GM19452 (cell line): ENCODE results near the gene EIF2S3.
"Not testable (repeated sequence)": the region's sequence is repeated elsewhere in the genome, so short reads cannot be mapped to it uniquely, and the experiment has no call there.

Experiments used
- ATAC-seq: cut with Tn5 transposase; IDR thresholded peaks from one replicate; pipeline ENCODE4 v1.9.1; 2021; ENCODE audit not compliant: unreplicated experiment

EIF2S3 gene

DNA sequence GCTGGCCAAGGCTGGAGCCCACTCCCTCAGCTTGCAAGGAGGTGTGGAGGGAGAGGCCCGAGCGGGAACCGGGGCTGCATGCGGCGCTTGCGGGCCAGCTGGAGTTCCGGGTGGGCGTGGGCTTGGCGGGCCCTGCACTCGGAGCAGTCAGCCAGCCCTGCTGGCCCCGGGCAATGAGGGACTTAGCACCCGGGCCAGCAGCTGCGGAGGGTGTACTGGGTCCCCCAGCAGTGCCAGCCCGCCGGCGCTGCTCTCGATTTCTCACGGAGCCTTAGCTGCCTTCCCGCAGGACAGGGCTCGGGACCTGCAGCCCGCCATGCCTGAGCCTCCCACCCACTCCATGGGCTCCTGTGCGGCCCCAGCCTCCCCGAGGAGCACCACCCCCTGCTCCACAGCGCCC lies 5.1 kb upstream of the EIF2S3 start:
- not testable (repeated sequence) for ATAC-seq

DNA sequence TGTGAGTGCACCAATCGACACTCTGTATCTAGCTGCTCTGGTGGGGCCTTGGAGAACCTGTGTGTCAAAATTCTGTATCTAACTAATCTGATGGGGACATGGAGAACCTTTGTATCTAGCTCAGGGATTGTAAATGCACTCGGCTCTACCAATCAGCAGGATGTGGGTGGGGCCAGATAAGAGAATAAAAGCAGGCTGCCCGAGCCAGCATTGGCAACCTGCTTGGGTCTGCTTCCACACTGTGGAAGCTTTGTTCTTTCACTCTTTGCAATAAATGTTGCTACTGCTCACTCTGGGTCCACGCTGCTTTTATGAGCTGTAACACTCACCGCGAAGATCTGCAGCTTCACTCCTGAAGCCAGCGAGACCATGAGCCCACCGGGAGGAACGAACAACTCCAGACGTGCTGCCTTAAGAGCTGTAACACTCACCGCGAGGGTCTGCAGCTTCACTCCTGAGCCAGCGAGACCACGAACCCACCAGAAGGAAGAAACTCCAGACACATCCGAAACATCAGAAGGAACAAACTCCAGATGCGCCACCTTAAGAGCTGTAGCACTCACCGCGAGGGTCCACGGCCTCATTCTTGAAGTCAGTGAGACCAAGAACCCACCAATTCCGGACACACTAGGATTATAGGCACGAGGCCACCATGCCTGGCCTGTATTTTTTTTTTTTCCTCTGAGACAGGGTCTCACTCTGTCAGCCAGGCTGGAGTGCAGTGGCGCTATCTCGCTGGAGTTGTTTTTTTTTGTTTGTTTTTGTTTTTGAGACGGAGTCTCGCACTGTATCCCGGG lies 4.0 kb upstream of the EIF2S3 start:
- not testable (repeated sequence) for ATAC-seq

DNA sequence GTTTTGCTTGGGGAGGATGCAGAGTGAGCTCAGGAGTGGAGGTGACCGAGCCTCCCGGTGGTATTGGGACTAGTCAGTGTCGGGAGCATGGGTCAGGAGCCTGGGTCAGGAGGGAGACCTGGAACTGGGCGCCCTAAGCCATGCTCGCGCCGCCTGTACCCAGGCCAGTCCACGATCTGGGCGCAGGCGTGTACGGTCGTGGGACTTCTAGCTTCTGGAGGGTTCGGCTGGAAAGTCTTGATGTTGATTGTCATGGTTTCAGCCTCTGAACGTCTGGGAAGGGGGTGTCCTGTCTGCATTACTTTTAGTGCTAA lies 244 bp downstream of the EIF2S3 start:
- ATAC-seq: peak; percentile 14

DNA sequence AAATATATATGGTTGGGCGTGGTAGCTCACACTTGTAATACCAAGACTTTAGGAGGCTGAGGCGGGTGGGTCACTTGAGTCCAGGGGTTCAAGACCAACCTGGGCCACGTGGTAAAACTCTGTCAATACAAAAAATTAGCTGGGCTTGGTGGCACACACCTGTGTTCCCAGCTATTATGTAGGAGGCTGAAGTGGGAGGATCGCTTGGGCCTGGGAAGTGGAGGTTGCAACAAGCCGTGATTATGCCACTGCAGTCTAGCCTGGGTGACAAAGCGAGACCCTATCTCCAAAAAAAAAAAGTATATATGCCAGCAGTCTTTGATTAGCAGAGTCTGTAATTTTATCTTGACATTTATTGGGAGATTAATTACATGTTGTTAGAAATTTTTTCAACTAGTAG lies 8.7 kb downstream of the EIF2S3 start:
- ATAC-seq: no peak

DNA sequence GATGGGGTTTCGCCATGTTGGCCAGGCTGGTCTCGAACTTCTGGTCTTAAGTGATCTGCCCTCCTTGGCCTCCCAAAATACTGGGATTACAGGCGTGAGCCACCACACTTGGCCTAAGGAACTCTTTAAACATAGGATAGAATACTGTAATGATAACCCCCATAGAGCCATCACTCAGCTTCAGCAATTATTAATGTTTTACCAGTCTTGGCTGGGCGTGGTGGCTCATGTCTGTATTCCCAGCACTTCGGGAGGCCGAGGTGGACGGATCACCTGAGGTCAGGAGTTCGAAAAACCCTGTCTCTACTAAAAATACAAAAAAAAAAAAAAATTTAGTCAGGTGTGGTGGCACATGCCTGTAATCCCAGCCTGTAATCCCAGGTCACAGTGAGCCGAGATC lies 15.1 kb downstream of the EIF2S3 start:
- no peak for ATAC-seq

DNA sequence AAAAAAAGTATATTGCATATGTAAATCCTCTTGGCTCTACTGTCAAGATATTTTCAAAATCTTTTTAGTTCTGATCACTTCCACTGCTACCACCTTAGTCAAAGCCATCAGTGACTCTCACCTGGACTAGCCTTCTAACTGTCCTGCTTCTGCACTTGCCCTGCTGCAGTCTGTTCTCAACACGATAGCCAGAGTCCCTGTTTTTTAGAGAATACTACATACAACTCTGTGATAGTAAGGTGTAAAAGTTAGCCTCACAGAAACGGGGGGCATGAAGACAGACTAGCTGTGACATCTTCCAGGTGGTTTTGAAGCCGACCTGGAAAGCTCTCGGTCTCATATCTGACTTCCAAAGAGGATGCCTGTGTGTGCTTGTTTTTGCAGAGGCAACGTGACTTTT lies 24.7 kb downstream of the EIF2S3 start:
- no peak for ATAC-seq

DNA sequence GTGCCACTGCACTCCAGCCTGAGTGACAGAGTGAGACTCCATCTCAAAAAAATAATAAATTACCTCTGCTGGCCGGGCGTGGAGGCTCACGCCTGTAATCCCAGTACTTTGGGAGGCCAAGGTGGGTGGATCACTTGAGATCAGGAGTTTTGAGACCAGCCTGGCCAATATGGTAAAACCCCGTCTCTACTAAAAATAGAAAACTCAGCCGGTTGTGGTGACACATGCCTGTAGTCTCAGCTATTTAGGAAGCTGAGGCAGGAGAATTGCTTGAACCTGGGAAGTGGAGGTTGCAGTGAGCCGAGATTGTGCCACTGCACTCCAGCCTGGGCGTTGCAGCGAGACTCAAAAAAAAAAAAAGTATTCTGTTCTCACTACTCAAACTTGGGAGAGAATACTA lies 25.5 kb downstream of the EIF2S3 start:
- not testable (repeated sequence) for ATAC-seq

DNA sequence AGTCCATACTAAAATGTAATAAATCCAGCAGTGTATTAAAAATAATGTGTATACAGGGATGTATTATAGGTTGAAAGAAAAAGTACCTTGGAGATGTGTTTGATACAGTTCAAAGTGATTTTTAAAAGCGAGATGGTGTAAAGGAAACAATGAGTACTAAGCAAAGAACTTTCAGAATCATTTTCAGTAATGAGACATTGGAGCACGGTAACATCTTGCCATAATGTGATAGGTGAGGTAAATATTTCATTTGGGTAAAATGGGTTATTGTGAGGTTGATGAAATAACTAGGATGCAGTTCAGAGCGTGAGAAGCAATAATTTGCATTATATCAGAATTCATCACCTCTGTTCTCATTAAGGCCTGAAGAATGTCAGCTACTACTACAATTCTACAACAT lies 25.9 kb downstream of the EIF2S3 start:
- ATAC-seq: no peak

DNA sequence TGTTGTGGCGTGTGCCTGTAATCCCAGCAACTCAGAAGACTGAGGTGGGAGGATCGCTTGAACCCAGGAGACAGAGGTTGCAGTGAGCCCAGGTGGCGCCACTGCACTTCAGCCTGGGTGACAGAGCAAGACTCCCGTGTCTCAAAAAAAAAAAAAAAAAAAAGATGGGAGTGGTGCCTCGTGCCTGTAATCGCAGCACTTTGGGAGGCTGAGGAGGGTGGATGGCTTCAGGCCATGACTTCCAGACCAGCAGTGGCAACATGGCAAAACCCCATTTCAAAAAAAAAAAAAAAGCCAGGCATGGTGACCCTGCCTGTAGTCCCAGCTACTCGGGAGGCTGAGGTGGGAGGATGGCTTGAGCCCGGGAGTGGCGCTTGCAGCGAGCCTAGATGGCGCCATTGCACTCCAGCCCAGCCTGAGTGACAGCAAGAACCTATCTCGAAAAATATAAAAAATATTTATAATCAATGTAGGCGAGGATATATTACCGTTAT lies 27.0 kb downstream of the EIF2S3 start:
- ATAC-seq: no peak

DNA sequence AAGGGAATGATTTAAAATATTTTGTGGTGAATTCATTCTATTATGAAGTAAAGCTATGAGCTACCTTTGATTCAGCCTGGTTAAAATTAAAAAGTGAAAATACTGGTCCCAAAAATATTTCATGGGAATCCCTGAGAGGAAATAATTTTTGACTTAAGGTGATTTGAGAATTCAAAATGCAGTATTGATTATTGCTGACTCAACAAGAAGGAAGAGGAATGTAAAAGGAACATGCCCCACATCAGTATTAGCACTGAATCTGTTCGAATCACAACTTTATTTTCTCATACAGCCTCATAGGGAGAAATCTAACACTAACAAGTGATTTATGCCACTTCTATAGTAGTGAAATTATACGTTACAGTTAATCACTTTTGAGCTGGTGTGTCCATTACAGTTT lies 27.7 kb downstream of the EIF2S3 start:
- ATAC-seq: no peak

DNA sequence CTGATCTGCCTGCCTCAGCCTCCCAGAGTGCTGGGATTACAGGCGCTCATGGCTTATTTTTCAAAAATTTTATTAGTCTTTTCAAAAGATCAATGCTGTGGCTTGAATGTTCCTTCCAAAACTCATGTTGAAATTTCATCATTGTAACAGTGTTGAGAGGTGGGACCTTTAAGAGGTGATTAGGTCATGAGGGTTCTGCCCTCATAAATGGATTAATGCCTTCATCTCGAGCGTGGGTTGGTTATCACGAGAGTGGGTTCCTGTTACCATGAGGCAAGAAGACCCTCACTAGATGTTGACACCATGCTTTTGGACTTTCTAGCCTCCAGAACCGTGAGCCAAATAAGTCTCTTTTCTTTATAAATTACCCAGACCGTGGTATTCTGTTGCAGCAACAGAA lies 30.3 kb downstream of the EIF2S3 start:
- ATAC-seq: no peak

DNA sequence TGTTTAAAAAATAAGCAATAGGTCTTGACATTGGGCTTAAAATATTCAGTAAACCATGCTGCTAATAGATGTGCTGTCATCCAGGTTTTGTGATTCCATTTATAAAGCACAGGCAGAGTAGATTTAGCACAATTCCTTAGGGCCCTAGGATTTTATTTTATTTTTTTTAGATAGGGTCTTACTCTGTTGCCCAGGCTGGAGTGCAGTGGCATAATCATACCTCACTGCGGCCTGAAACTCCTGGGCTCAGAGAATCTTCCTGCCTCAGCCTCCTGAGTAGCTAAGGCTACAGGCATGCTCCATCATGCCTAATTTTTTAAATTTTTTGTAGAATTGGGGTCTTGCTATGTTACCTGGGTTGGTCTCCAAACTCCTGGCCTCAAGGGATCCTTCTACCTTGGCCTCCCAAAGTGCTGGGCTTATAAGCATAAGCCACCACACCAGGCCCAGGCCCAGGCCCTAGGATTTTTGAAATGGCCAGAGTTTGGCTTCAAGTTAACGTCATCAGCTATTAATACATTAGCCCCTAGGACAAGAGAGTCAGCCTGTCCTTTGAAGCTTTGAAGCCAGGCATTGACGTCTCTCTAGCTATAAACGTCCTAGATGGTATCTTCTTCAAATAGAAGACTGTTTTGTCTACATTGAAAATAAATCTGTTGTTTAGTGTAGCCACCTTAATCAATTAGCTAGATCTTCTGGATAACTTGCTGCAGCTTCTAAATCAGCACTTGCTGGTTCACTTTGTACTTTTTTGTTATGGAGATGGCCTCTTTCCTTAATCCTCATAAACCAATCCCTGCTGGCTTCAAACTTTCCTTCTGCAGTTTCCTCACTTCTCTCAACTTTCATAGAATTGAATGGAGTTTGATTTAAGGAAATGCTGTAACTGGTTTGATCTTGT lies 35.8 kb downstream of the EIF2S3 start:
- no peak for ATAC-seq

DNA sequence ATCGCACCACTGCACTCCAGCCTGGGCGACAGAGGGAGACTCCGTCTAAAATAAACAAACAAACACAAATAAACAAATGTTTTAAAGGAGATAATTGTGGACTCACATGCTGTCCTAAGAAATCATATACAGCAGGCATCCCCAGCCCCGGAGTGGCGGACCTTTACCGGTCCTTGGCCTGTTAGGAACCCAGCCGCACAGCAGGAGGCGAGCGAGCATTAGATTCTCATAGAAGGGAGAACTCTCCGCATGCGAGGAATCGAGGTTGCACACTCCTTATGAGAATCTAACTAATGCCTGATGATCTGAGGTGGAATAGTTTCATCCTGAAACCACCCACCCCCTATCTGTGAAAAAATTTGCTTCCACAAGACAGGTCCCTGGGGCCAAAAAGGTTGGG lies 39.0 kb downstream of the EIF2S3 start:
- no peak for ATAC-seq

DNA sequence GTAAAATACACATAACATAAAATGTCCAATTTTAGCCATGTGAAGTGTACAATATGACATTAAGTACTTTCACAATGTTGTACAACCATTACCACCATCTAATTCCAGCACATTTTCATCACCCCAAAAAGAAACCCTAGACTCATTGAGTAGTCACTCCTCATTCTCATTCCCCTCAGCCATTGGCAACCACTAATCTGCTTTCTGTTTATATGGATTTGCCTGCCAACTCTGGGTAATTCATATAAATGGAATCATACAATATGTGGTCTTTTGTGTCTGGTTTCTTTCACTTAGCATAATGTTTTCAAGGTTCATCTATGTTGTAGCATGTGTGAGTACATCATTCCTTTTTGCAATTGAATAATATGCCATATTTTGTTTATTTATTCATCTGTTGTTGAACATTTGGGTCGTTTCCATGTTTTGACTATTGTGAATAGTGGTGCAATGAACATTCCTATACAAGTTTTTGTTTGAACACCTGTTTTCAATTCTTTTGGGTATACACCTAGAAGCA lies 43.0 kb downstream of the EIF2S3 start:
- no peak for ATAC-seq

DNA sequence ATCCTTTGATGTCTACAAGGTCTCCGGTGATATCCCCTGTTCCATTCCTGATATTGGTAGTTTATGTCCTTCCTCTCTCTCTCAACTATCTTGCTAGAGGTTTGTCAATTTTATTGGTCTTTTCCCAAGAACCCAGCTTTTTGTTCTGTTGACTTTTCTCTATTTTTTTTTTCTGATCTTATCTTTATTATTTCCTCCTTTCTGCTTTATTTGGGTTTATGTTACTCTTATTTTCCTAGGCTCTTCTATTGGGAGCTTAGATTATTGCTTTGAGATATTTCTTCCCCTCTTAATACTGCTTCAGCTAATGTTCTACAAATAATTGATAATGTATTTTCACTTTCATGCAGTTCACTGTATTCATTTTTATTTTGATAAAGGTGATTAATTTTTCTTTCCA lies 44.2 kb downstream of the EIF2S3 start:
- ATAC-seq: no peak

DNA sequence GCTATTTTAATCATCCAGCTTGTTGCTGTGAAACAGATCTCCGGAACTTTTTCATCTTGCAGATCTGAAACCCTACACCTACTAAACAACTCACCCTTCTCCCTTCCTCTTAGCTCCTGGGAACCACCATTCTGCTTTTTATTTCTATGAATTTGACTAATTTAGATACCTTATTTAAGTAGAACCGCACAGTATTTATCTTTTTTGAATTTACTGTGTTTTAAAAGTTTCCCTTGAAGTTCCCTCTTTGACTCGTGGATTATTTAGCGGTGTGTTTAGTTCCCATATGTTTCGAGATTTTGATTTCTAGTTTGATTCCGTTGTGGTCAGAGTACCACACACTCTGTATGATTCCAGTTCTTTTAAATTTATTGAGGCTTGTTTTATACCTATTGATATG lies 44.6 kb downstream of the EIF2S3 start:
- ATAC-seq: no peak

DNA sequence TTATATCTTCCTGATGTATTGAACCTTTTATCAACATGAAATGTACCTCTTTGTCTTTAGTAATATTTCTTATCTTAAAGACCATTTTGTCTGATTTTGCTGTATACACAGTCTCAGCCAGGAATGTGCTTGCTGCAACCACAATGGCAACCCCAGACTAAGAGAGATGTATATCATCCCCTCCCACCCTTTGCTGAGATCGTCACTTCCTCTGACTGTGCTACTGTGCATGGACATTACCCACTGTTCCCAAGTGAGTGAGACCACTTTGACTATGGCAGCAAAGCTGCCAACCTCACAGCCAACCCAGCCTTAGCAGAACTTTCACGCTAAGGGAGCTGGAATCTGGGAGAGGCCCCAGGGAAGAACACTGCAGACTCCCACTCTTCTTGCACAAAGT lies 46.0 kb downstream of the EIF2S3 start:
- ATAC-seq: no peak

DNA sequence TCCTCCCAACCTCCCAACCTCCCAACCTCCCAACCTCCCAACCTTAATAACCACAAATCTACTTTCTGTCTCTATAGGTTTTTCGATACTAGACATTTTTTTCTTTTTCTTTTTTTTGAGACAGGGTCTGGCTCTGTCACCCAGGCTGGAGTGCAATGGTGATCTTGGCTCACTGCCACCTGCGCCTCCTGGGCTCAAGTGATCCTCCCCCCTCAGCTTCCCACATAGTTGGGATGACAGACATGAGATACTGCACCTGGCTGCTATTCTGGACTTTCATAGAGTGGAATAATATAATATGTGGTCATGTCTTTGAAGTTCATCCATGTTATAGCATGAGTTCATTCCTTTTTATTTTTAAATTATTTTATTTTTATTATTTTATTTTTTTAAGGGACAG lies 55.3 kb downstream of the EIF2S3 start:
- no peak for ATAC-seq

DNA sequence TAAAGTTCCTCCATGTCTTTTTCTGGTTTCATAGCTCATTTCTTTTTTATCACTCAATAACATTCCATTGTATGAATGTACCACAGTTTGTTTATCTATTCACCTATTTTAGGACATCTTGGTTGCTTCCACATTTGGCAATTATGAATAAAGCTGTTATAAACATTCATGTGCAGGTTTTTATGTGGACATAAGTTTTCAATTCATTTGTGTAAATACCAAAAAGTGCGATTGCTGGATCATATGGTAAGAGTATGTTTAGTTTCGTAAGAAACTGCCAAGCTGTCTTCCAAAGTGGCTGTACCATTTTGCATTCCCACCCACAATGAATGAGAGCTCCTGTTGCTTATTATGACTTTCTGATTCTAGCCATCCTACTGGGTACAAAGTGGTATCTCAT lies 58.4 kb downstream of the EIF2S3 start:
- no peak for ATAC-seq

DNA sequence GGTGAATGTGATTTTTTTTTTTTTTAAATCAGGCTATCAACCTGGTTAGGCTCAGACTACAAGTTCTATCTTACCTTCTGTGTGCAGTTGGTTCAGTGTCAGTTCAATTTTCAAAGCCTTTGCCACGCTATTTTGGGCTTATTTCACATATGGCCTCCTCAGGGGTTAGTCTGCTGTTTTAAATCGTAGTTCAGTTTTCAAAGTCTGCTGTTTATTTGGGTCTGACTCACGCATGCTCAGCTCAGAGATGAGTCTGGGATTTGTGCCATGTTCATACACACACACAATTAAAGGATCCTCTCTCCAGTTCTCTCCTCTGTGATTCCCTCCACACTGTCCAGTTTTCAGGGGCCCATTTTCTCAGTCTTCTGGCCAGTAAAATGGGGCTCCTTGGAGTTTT lies 62.5 kb downstream of the EIF2S3 start:
- no peak for ATAC-seq

DNA sequence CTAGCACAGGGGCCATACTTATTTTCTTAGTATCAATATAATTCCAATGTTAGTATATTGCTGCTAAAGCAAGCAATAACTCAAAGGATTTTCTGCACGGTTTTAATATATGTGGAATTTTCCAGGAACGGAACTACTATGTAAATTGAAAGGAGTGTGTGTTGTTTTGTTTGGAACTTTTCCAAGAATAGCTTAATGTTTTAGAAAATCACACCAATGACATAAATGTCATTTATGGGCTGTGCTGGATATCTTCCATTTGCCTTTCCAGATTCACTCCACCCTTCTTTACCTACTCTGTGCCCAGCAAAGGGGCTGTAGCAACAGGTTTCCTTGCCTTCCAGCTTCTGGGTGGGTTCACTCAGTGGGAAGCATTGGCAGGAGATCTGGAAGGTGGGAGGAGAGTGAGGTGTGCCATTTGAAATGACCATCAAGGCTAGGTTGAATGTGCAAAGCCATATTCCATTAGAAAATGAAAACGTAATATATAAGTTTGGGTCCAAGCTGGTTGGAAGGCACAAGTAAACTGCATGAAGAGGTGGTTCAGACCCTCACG lies 69.6 kb downstream of the EIF2S3 start:
- no peak for ATAC-seq
